ENCODE results near the gene PES1. TPM values are rescaled to one million over a fixed set of nuclear protein-coding genes. Genes with fewer than 3 reads are reported as not detected.

The PES1 gene
- total and polyA plus RNA-seq, 2 experiments from 2014 or later: 64.1 to 76.9 TPM

DNA sequence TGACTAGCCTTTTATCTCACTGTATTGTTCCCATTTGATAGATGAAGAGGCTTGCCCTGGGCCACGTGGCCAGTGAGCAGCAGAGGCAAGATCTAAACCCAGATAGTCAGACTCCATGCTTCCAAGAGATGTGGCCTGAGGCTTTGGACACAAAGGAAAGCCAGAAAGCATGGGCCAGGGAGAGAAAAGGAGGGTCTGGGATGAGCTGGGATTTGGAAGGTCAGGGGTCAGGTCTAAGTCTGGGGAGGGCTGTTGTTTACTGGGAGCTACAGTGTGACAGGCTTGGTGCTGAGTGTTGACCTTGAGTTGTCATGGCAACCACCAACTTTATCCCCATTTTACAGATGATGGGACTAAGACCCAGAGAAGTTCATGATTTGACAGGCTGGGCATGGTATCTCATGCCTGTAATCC lies 46.0 kb upstream of the PES1 start:
- no peak for DNase-seq (ENCODE audit: low spot score)
- Mint-ChIP-seq H3K27ac (no peak overlapping the region), H3K4me3 (no peak overlapping the region; the same call in 2 of the 3 replicates)

More for the DNA sequence above, 46.0 kb upstream of the PES1 start:
- H3K79me2 ChIP-seq (replicated peaks; ENCODE audit: insufficient read depth): no peaks in the 10 kb centered on the region
- H3K36me3 ChIP-seq (ENCODE audit: insufficient read depth): peaks cover 4% of the 10 kb centered on the region; the same call in 1 of the 2 replicates
- Mint-ChIP-seq H3K9me3 (peaks cover 8% of the 10 kb centered on the region; the same call in 2 of the 3 replicates), H3K4me1 (peaks cover 13% of the 10 kb centered on the region; the same call in 2 of the 3 replicates), H3K27me3 (ENCODE audit: insufficient read depth, low read depth, poor library complexity) (peaks cover 21% of the 10 kb centered on the region), H3K36me3 (ENCODE audit: low read depth) (peaks cover 22% of the 10 kb centered on the region)
- no peak for ATAC-seq
- peaks cover 10% of the 10 kb centered on the region; the same call in 1 of the 2 replicates for H3K4me1 ChIP-seq (ENCODE audit: insufficient read depth)
- H3F3A ChIP-seq (replicated peaks; ENCODE audit: low read depth): 0 out of 2 replicates have a peak, but pooled peaks cover 2% of the 10 kb centered on the region
- H2AFZ ChIP-seq: no peak overlapping the region
- H3K27ac ChIP-seq (ENCODE audit: low read depth): no peak overlapping the region
- no peak overlapping the region for H3K4me3 ChIP-seq
- H3K9me2 ChIP-seq (ENCODE audit: insufficient read depth): no peaks in the 10 kb centered on the region
- H4K20me1 ChIP-seq (replicated peaks; ENCODE audit: insufficient read depth): no peaks in the 10 kb centered on the region
- TF ChIP-seq CREB1 (CRISPR knock-in tag; IDR thresholded peaks at IDR 0.05; ENCODE audit: low read depth) (no peak), NANOG (IDR thresholded peaks at IDR 0.05; ENCODE audit: borderline replicate concordance) (no peak), ZNF331 (CRISPR knock-in tag; IDR thresholded peaks at IDR 0.05; ENCODE audit: low read depth) (no peak), ZNF114 (CRISPR knock-in tag; IDR thresholded peaks at IDR 0.05) (no peak)
- TF ChIP-seq, protein P1, sequence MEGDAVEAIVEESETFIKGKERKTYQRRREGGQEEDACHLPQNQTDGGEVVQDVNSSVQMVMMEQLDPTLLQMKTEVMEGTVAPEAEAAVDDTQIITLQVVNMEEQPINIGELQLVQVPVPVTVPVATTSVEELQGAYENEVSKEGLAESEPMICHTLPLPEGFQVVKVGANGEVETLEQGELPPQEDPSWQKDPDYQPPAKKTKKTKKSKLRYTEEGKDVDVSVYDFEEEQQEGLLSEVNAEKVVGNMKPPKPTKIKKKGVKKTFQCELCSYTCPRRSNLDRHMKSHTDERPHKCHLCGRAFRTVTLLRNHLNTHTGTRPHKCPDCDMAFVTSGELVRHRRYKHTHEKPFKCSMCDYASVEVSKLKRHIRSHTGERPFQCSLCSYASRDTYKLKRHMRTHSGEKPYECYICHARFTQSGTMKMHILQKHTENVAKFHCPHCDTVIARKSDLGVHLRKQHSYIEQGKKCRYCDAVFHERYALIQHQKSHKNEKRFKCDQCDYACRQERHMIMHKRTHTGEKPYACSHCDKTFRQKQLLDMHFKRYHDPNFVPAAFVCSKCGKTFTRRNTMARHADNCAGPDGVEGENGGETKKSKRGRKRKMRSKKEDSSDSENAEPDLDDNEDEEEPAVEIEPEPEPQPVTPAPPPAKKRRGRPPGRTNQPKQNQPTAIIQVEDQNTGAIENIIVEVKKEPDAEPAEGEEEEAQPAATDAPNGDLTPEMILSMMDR (conservative IDR thresholded peaks at IDR 0.05; ENCODE audit: low read depth in 2 of 2): no peak
- TF ChIP-seq, protein P2, sequence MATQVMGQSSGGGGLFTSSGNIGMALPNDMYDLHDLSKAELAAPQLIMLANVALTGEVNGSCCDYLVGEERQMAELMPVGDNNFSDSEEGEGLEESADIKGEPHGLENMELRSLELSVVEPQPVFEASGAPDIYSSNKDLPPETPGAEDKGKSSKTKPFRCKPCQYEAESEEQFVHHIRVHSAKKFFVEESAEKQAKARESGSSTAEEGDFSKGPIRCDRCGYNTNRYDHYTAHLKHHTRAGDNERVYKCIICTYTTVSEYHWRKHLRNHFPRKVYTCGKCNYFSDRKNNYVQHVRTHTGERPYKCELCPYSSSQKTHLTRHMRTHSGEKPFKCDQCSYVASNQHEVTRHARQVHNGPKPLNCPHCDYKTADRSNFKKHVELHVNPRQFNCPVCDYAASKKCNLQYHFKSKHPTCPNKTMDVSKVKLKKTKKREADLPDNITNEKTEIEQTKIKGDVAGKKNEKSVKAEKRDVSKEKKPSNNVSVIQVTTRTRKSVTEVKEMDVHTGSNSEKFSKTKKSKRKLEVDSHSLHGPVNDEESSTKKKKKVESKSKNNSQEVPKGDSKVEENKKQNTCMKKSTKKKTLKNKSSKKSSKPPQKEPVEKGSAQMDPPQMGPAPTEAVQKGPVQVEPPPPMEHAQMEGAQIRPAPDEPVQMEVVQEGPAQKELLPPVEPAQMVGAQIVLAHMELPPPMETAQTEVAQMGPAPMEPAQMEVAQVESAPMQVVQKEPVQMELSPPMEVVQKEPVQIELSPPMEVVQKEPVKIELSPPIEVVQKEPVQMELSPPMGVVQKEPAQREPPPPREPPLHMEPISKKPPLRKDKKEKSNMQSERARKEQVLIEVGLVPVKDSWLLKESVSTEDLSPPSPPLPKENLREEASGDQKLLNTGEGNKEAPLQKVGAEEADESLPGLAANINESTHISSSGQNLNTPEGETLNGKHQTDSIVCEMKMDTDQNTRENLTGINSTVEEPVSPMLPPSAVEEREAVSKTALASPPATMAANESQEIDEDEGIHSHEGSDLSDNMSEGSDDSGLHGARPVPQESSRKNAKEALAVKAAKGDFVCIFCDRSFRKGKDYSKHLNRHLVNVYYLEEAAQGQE (IDR thresholded peaks at IDR 0.05; ENCODE audit: unreplicated experiment): no peak
- no peak overlapping the region; the same call in 1 of the 2 replicates for H3K4me2 ChIP-seq
- 0 out of 2 replicates have a peak, but pooled peaks cover 3% of the 10 kb centered on the region for H3K27me3 ChIP-seq (ENCODE audit: insufficient read depth)

All from GM23338 (cell line).